Placental epithelial cell (primary cell): ENCODE measurements around the gene BCL7B. TPM values are rescaled to one million over a fixed set of nuclear protein-coding genes. Genes with fewer than 3 reads are reported as not detected.

Source experiments
- small RNA-seq: library from RNA; depleted of rRNA; stranded (forward); fragments of <200 nt; gene quantifications from one replicate; pipeline ENCODE3, GENCODE V24; 2012
- total RNA-seq: library from RNA; depleted of rRNA; stranded (reverse); fragments of >200 nt; gene quantifications from 2 replicates; pipeline ENCODE4 v1.2.3, GENCODE V29; 2012

BCL7B gene
- 23.2 and 33.7 TPM in 2 replicates for total RNA-seq

DNA sequence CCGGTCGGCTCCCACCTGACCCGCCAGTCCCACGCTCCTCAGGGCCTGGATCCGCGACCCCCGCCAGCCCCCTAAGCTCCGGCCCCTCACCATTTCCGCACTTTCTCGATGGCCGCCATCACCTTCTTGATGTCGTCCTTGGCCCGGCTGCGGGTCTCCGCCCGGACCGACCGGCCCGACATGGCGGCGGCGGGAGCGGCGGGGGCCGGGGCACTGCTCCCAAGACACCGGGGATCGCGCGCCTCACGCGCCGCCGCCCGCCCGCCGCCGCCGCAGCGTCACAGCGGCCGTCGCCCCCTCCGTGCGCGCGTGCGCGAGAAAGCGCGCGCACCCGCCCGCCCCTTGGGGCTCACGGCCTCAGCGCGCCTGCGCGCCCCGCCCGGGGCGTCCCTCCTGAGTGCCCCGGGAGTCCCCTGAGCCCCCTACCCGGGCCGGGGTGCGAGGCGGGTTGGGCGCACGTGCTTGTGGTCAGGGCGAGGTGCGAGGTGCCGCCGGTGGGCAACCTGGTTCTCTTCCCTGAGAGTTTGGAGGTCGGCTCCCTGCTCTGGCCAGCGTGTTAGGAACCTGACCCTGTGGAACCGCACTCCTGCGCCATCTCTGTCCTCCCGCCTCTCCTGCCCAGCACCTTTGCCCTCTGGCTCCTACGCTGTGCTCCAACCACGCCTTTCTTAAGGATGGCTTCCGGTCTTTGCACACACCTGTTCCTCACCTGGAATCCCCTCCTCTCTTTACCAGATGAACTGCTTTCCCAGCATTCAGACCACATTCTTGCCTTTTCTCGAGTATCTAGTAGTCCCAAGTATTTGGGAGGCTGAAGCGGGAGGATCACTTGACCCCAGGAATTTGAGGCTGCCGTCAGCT, at the start of gene BCL7B:
TSS of gene BCL7B (minus strand) at position 294 of the 861 bp plus-strand sequence. CDS start at position 182, 112 bp downstream.

DNA sequence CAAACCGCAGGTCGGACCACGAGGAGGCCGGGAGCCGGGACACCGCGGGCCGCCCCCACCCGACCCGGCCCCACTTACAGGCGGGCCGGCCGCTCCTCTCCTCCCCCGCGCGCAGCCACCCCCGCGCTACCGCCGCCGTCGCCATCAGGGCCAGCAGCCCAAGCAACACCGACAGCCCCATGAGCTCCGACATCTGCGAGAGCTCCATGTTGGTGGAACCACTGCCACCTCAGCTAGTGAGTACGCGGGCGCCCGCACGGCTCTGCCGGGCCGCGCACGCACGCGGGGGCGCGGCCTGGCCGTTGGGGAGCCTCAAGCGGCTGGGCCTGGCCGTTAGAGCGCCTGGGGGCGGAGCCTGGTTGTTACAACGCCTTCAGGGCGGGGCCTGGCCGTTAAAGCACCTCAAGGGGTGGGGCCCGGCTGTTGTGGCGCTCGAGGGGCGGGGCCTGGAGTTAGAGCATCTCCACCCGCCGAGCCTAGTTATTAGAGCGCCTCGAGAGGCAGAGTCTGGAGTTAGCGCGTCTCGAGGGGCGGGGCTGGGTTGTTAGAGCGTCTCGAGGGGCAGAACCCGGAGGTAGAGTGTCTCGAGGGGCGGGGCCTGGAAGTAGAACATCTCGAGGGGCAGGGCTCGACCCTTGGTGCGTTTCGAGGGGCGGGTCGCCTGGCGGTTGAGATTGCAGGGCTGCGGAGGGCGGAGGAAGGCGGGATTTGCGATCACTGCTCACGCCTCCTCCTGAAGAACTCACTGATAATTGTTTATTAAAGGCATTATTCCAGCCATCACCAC, 21.0 kb upstream of the BCL7B start, which contains the start of gene TBL2:
TSS of gene TBL2 (minus strand) at position 238 of the 787 bp plus-strand sequence. CDS start at position 208, 30 bp downstream.

DNA sequence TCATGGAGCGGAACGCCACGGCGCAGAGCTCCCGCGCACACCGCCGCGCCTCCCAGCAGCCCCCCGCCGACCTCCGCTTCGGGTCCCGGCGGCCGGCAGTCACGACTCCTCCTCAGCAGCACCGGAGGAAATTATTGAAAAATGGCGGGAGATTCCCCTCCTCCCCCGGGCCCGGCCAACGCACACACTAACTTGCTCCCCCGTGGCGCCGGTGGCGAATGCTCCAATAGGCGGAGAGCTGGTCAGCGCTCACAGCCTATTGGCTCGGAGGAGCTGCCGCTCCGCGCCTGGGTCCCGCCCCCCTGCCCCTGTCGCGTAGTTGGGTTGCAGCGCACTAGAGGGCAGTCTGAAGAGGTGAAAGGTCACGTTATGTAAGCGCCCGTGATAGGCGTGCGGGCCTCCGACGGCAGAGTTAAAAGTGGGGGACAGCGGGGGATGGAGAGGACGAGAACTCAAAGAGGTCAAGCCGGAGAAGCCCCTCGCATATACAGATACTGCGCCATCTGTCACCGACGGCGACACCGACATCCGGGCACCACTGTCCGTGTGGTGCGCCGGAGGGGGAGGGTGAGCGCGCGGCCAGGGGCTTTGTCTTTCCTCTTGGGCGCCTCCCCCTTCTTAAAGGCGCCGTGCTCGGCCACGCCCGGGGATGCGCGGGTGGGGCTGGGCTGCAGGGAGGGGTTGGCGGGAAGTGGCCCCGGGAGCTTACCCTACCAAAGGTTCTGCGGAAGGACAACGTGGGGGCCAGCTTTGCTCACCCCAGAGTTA, 35.2 kb downstream of the BCL7B start, which contains the start of gene BAZ1B:
TSS of gene BAZ1B (minus strand) at position 189 of the 768 bp plus-strand sequence. CDS start 360 bp downstream, outside the sequence.

Small RNA genes within 50 kb of the gene (small RNA-seq; reads per million reads assigned to genes)
- not detected for gene RNU6-1198P

Other genes with a start within 250 kb of the BCL7B start
- gene NSUN5, start 248.9 kb downstream of the BCL7B start, total RNA-seq = 18.1 and 35.5 TPM in 2 replicates
- gene TRIM50, start 229.6 kb downstream of the BCL7B start, total RNA-seq = not detected in 2 replicates
- not detected in 2 replicates for gene FKBP6, start 229.5 kb downstream of the BCL7B start, total RNA-seq
- 0.54 TPM in 1 of 2 replicates, not detected in the other for gene FZD9, start 123.9 kb downstream of the BCL7B start, total RNA-seq
- 36.9 and 47.9 TPM in 2 replicates for gene BAZ1B, start 35.4 kb downstream of the BCL7B start, total RNA-seq
- 75.0 and 84.8 TPM in 2 replicates for gene TBL2, start 20.9 kb upstream of the BCL7B start, total RNA-seq
- gene MLXIPL, start 66.8 kb upstream of the BCL7B start, total RNA-seq = not detected in 2 replicates
- 0.87 and 2.7 TPM in 2 replicates for gene VPS37D, start 110.1 kb upstream of the BCL7B start, total RNA-seq
- gene DNAJC30, start 125.8 kb upstream of the BCL7B start, total RNA-seq = 3.5 and 3.6 TPM in 2 replicates
- gene BUD23, start 125.9 kb upstream of the BCL7B start, total RNA-seq = 23.6 and 52.9 TPM in 2 replicates
- 2.4 and 7.4 TPM in 2 replicates for gene STX1A, start 162.0 kb upstream of the BCL7B start, total RNA-seq
- gene ABHD11, start 181.1 kb upstream of the BCL7B start, total RNA-seq = 14.1 and 16.1 TPM in 2 replicates
- gene CLDN3, start 212.6 kb upstream of the BCL7B start, total RNA-seq = not detected in 2 replicates